Activated T-cell treated with anti-CD3 and anti-CD28 coated beads, Interleukin-2, amount 50 U/mL, for 72 hours (primary cell): ENCODE measurements around the gene MXRA5. TPM values are rescaled to one million over a fixed set of nuclear protein-coding genes. Genes with fewer than 3 reads are reported as not detected.
"Not testable (repeated sequence)": the region's sequence is repeated elsewhere in the genome, so short reads cannot be mapped to it uniquely, and the experiment has no call there.

Source experiments
- ATAC-seq, 2 donors: fragments of 150-1000 bp; cut with Tn5 transposase; replicated peaks in 1 of 2; 2 replicates each; pipeline ENCODE4 v1.10.0; 2021; ENCODE audit warnings: moderate library complexity in 2 of 2, mild to moderate bottlenecking in 1 of 2
- DNase-seq, 2 donors: peaks; one replicate each; pipeline ENCODE4 v3.0.0; 2021 to 2022; ENCODE audit warnings: mixed read lengths in 1 of 2
- H3K27ac Mint-ChIP-seq: one replicate; pipeline ENCODE4 v1.8.0; 2022; ENCODE audit warnings: mild to moderate bottlenecking, moderate library complexity, mixed read lengths
- H3K27me3 Mint-ChIP-seq: one replicate; pipeline ENCODE4 v1.8.0; 2022; ENCODE audit warnings: low read depth, mixed read lengths
- H3K36me3 Mint-ChIP-seq, 2 donors: one replicate each; pipeline ENCODE4 v1.8.0; 2022; ENCODE audit warnings: mixed read lengths in 2 of 2, mild to moderate bottlenecking in 1 of 2; ENCODE audit not compliant: insufficient read depth in 2 of 2
- H3K4me1 Mint-ChIP-seq: one replicate; pipeline ENCODE4 v1.8.0; 2022; ENCODE audit warnings: low read depth, mixed read lengths
- H3K4me3 Mint-ChIP-seq, 2 donors: one replicate each; pipeline ENCODE4 v1.8.0; 2022; ENCODE audit warnings: mild to moderate bottlenecking in 2 of 2, mixed read lengths in 2 of 2, moderate library complexity in 2 of 2
- H3K9me3 Mint-ChIP-seq, 2 donors: one replicate each; pipeline ENCODE4 v1.8.0; 2022; ENCODE audit warnings: mixed read lengths in 2 of 2
- total RNA-seq, 2 donors: library from RNA; stranded (reverse); gene quantifications; one replicate each; pipeline ENCODE4 v1.2.3, GENCODE V29; 2022

Gene MXRA5
- total RNA-seq, 2 donors from 2014 or later, result not detected

- Mint-ChIP-seq H3K27ac (no peak overlapping the region), H3K27me3 (no peaks in the 10 kb centered on the region), H3K4me3 (no peak overlapping the region), H3K4me1 (no peaks in the 10 kb centered on the region), H3K36me3 (peaks cover 0 to 2% of the 10 kb centered on the region in 2 donors), H3K9me3 (peaks cover 0 to 4% of the 10 kb centered on the region in 2 donors)
- ATAC-seq (no peak), DNase-seq (no peak)
Observed at GRCh38 chrX:3371163-3371562, 24.7 kb upstream of the MXRA5 start.

DNA sequence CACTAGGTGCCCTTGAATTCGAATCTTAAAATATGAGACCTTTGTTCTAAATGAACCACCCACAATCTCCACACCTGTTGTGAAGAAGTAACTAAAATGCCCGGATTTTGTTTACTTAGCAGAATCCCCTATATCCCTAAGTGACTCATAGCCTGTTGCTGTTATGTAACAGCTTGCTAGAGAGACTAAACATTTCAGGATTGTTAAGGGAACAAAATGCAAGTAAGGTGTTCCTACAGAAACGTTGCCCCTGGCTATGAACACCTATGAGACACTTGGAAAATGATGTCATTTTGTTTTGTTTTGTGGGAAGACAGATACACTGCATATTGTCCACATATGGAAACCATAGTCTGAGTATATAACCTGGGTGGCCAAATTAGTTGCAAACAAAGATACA lies 24.2 kb upstream of the MXRA5 start:
- H3K9me3 Mint-ChIP-seq, result peaks cover 0 to 4% of the 10 kb centered on the region in 2 donors
- no peak overlapping the region for H3K27ac Mint-ChIP-seq
- no peak for ATAC-seq
- no peak for DNase-seq
- H3K4me1 Mint-ChIP-seq, result no peaks in the 10 kb centered on the region
- H3K4me3 Mint-ChIP-seq, result no peak overlapping the region
- no peaks in the 10 kb centered on the region for H3K27me3 Mint-ChIP-seq
- peaks cover 0 to 2% of the 10 kb centered on the region in 2 donors for H3K36me3 Mint-ChIP-seq

DNA sequence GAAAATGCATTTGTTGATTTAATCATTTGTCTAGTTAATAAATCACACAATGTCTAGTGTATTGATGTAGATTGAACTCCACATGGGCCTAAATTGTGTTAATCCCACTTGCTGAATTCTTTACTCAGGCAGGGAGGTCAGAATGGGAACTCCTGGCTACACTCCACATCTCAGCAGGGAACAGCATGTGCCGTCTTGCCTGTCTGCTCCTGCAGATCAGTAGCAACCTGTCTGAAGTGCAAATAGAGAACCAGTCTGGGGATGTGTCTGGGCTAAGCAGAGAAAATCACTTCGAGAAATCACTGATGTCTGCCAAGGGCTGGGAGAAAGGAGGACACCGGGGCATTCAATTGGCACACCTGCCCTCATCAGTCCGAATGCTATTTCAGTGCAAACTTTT lies 16.5 kb upstream of the MXRA5 start:
- H3K36me3 Mint-ChIP-seq, result no peaks in the 10 kb centered on the region
- DNase-seq (no peak), ATAC-seq (no peak)
- H3K27ac Mint-ChIP-seq, result no peak overlapping the region
- H3K4me1 Mint-ChIP-seq, result no peaks in the 10 kb centered on the region
- H3K4me3 Mint-ChIP-seq, result no peak overlapping the region
- no peaks in the 10 kb centered on the region for H3K27me3 Mint-ChIP-seq
- H3K9me3 Mint-ChIP-seq, result peaks cover 0 to 2% of the 10 kb centered on the region in 2 donors

- no peak for DNase-seq
- no peak for ATAC-seq
- H3K4me1 Mint-ChIP-seq, result no peaks in the 10 kb centered on the region
- no peaks in the 10 kb centered on the region for H3K36me3 Mint-ChIP-seq
- no peak overlapping the region for H3K4me3 Mint-ChIP-seq
- no peak overlapping the region for H3K27ac Mint-ChIP-seq
- no peaks in the 10 kb centered on the region for H3K9me3 Mint-ChIP-seq
- H3K27me3 Mint-ChIP-seq, result no peaks in the 10 kb centered on the region
Observed at GRCh38 chrX:3360881-3361280, 14.4 kb upstream of the MXRA5 start.

GRCh38 chrX:3352741-3353140 lies 6.3 kb upstream of the MXRA5 start:
- not testable (repeated sequence) for H3K27ac Mint-ChIP-seq, DNase-seq, ATAC-seq, H3K9me3 Mint-ChIP-seq, H3K36me3 Mint-ChIP-seq, H3K4me1 Mint-ChIP-seq, H3K4me3 Mint-ChIP-seq, H3K27me3 Mint-ChIP-seq

GRCh38 chrX:3351276-3351675 lies 4.8 kb upstream of the MXRA5 start:
- H3K36me3 Mint-ChIP-seq, result peaks cover 0 to 2% of the 10 kb centered on the region in 2 donors
- H3K27ac Mint-ChIP-seq, result no peak overlapping the region
- no peaks in the 10 kb centered on the region for H3K27me3 Mint-ChIP-seq
- DNase-seq, result no peak
- no peak for ATAC-seq
- H3K9me3 Mint-ChIP-seq, result peaks cover 2 to 8% of the 10 kb centered on the region in 2 donors
- H3K4me3 Mint-ChIP-seq, result no peak overlapping the region
- H3K4me1 Mint-ChIP-seq, result no peaks in the 10 kb centered on the region

DNA sequence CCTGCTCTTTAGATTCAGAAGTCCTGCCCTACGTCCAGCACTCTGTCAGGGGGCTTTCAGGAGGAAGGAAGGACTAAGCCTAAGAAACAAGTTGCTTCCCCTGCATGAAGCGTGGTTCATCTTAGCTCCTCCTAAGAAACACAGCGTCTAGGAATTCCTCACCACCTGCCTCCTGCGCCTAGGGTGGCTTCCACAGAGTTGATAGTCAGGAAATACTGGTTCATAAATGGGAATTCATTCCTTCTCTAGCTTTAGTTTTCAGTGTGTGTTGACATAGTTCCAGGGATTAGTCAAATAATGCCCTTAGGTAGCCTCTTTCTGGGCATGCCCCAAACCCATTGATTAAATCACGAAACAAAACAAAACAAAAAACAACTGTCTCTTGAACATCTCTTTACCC lies 1.7 kb upstream of the MXRA5 start:
- DNase-seq, result no peak
- Mint-ChIP-seq H3K9me3 (peaks cover 2 to 9% of the 10 kb centered on the region in 2 donors), H3K36me3 (peaks cover 0 to 6% of the 10 kb centered on the region in 2 donors), H3K4me3 (no peak overlapping the region), H3K27ac (no peak overlapping the region), H3K4me1 (no peaks in the 10 kb centered on the region), H3K27me3 (peaks cover 14% of the 10 kb centered on the region)
- no peak for ATAC-seq

GRCh38 chrX:3345281-3346191 lies 916 bp downstream of the MXRA5 start:
- Mint-ChIP-seq H3K4me1 (no peaks in the 10 kb centered on the region), H3K9me3 (peaks cover 2 to 9% of the 10 kb centered on the region in 2 donors), H3K27me3 (peaks cover 16% of the 10 kb centered on the region), H3K4me3 (no peak overlapping the region), H3K27ac (no peak overlapping the region), H3K36me3 (peaks cover 0 to 6% of the 10 kb centered on the region in 2 donors)
- DNase-seq (no peak), ATAC-seq (no peak)

DNA sequence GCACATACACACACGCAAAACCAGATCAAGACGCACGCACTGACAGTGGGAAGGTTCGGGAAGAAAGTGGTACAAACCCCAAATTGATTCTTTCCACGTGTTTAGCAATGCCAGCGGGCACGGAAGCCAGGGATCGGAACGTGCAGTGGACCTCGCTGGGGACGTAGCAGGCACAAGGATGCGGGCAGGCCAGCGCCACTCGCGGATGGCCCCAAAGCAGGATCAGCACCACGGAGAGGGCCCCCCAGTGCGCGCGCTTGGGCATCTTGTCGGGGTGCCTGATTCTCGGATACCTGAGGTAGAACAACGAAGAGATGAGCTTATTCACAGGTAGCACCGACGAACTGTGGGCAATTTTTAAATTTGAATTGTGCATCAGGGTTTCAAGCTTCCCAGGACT lies 2.9 kb downstream of the MXRA5 start:
- H3K36me3 Mint-ChIP-seq, H3K4me3 Mint-ChIP-seq, ATAC-seq, H3K27ac Mint-ChIP-seq, DNase-seq, H3K4me1 Mint-ChIP-seq, H3K9me3 Mint-ChIP-seq: not testable (repeated sequence)
- peaks cover 16% of the 10 kb centered on the region for H3K27me3 Mint-ChIP-seq

- Mint-ChIP-seq H3K27ac (no peak overlapping the region), H3K9me3 (peaks cover 0 to 2% of the 10 kb centered on the region in 2 donors), H3K27me3 (peaks cover 16% of the 10 kb centered on the region), H3K4me3 (no peak overlapping the region), H3K36me3 (peaks cover 0 to 4% of the 10 kb centered on the region in 2 donors), H3K4me1 (no peaks in the 10 kb centered on the region)
- ATAC-seq, result no peak
- no peak for DNase-seq
Observed at GRCh38 chrX:3340016-3340415, 6.4 kb downstream of the MXRA5 start.

DNA sequence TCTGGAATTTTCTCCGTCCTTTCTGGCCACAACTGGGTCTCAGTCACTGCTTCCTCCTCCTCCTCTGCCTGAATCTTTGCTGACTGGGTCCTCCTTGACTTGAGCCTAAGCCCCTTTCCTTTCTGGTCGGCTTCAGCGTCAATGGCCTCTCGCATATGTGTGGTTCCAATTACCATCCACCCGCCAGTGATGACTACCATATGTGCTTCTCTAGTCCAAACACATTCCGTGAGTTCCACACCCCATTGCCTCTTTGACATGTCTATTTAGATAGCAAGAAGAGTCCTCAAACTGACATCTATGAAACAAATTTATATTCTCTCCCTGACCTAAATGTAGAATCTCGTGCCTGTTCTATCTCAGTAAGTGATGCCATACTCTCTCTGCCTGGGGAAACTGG lies 19.8 kb downstream of the MXRA5 start:
- Mint-ChIP-seq H3K27me3 (no peaks in the 10 kb centered on the region), H3K4me1 (no peaks in the 10 kb centered on the region), H3K4me3 (no peak overlapping the region), H3K36me3 (peaks cover 0 to 2% of the 10 kb centered on the region in 2 donors), H3K9me3 (no peaks in the 10 kb centered on the region), H3K27ac (no peak overlapping the region)
- DNase-seq, result no peak
- ATAC-seq, result peak in 1 of 2 donors; percentile 37

DNA sequence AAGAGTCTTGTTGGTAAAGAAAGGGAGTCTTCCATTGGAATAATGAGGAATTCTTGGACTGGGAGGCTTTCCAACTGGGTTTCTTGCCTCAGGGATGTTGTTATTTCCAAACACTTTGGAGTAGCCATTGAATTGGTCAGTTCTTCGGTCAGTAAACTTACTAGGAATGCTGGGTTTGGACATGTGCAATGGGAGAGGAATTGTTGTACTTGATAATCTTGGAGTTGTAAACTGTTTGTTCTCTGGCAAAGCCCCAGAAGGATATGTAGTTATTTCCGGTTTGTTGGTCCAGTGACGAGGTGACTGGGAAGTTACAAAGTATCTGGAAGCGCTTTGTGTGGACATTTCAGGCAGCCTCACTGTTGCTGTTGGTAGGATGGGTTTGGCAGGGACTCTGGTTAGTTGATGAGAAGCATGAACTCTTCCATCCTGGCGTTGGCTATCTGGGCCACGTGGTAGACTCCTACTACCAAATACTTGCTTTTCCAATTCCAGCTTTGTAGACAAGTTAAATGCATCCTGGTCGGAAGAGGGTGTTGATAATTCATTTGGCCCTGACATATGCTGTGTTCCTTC lies 25.9 kb downstream of the MXRA5 start:
- Mint-ChIP-seq H3K36me3 (peaks cover 0 to 2% of the 10 kb centered on the region in 2 donors), H3K4me1 (no peaks in the 10 kb centered on the region), H3K27me3 (no peaks in the 10 kb centered on the region), H3K4me3 (no peak overlapping the region), H3K27ac (no peak overlapping the region), H3K9me3 (no peaks in the 10 kb centered on the region)
- DNase-seq (no peak), ATAC-seq (no peak)

- peaks cover 0 to 2% of the 10 kb centered on the region in 2 donors for H3K36me3 Mint-ChIP-seq
- H3K9me3 Mint-ChIP-seq, result peaks cover 0 to 7% of the 10 kb centered on the region in 2 donors
- no peaks in the 10 kb centered on the region for H3K27me3 Mint-ChIP-seq
- H3K27ac Mint-ChIP-seq, result no peak overlapping the region
- H3K4me3 Mint-ChIP-seq, result no peak overlapping the region
- DNase-seq, result no peak
- ATAC-seq, result no peak
- no peaks in the 10 kb centered on the region for H3K4me1 Mint-ChIP-seq
Observed at GRCh38 chrX:3317191-3317718, 29.2 kb downstream of the MXRA5 start.
